ENCODE data around the gene STK11.

DNA sequence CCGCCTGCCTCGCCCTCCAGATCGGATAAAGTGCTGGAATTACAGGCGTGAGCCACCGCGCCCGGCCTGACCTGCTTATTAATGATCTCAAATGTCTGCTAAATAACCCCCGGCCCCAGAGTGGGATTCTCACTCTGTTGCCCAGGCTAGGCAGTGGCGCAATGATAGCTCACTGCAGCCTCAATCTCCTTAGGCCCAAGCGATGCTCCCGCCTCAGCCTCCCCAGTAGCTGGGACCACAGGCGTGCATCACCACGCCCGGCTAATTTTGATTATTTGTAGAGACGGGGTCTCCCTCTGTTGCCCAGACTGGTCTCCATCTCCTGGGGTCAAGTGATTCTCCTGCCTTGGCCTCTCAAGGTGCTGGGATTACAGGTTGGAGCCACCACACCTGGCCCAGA is 35.3 kb downstream of the STK11 start:
- no peak for TF ChIP-seq EZH2phosphoT487 (IDR thresholded peaks at IDR 0.05; ENCODE audit: unreplicated experiment)
- no peak for TF ChIP-seq CTCF (conservative IDR thresholded peaks at IDR 0.05; ENCODE audit: low read depth in 2 of 2)
- no peak for TF ChIP-seq POLR2AphosphoS5 (IDR thresholded peaks at IDR 0.05; ENCODE audit: low read depth)
- TF ChIP-seq EZH2 (IDR thresholded peaks at IDR 0.05; ENCODE audit: low read depth, unreplicated experiment) = no peak
- TF ChIP-seq, protein P1, sequence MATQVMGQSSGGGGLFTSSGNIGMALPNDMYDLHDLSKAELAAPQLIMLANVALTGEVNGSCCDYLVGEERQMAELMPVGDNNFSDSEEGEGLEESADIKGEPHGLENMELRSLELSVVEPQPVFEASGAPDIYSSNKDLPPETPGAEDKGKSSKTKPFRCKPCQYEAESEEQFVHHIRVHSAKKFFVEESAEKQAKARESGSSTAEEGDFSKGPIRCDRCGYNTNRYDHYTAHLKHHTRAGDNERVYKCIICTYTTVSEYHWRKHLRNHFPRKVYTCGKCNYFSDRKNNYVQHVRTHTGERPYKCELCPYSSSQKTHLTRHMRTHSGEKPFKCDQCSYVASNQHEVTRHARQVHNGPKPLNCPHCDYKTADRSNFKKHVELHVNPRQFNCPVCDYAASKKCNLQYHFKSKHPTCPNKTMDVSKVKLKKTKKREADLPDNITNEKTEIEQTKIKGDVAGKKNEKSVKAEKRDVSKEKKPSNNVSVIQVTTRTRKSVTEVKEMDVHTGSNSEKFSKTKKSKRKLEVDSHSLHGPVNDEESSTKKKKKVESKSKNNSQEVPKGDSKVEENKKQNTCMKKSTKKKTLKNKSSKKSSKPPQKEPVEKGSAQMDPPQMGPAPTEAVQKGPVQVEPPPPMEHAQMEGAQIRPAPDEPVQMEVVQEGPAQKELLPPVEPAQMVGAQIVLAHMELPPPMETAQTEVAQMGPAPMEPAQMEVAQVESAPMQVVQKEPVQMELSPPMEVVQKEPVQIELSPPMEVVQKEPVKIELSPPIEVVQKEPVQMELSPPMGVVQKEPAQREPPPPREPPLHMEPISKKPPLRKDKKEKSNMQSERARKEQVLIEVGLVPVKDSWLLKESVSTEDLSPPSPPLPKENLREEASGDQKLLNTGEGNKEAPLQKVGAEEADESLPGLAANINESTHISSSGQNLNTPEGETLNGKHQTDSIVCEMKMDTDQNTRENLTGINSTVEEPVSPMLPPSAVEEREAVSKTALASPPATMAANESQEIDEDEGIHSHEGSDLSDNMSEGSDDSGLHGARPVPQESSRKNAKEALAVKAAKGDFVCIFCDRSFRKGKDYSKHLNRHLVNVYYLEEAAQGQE (IDR thresholded peaks at IDR 0.05; ENCODE audit: unreplicated experiment) = no peak

Data from GM23338 (cell line).